ENCODE data around the gene DHX9.
A peak's percentile ranks its signal among the peaks of the same experiment; 100 is the strongest.

DHX9 gene

DNA sequence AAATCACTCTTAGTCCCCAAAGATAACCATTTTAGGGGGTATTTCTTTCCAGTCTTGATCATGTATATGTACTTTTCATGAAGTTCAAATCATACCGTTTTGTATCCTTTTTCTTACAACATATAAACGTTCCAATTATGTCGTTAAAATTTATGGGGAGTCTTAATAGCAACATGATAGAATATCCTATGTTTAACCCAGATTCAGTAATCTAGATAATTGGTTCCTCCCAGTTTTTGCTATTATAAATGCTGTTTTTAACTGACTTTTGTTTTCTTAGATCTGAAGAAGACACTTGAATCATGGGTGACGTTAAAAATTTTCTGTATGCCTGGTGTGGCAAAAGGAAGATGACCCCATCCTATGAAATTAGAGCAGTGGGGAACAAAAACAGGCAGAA is 3.1 kb downstream of the DHX9 start:
- 0 out of 2 replicates have a peak, but pooled peaks cover 4% of the 10 kb centered on the region for H3F3A ChIP-seq (ENCODE audit: control insufficient read depth, insufficient read depth)
- no peak overlapping the region for H3K27ac ChIP-seq (ENCODE audit: low read depth, low read length)
- TF ChIP-seq, protein P1, sequence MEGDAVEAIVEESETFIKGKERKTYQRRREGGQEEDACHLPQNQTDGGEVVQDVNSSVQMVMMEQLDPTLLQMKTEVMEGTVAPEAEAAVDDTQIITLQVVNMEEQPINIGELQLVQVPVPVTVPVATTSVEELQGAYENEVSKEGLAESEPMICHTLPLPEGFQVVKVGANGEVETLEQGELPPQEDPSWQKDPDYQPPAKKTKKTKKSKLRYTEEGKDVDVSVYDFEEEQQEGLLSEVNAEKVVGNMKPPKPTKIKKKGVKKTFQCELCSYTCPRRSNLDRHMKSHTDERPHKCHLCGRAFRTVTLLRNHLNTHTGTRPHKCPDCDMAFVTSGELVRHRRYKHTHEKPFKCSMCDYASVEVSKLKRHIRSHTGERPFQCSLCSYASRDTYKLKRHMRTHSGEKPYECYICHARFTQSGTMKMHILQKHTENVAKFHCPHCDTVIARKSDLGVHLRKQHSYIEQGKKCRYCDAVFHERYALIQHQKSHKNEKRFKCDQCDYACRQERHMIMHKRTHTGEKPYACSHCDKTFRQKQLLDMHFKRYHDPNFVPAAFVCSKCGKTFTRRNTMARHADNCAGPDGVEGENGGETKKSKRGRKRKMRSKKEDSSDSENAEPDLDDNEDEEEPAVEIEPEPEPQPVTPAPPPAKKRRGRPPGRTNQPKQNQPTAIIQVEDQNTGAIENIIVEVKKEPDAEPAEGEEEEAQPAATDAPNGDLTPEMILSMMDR (IDR thresholded peaks at IDR 0.05; ENCODE audit: low read depth, low read length, poor library complexity, severe bottlenecking): no peak
- no peak for TF ChIP-seq EZH2phosphoT487 (IDR thresholded peaks at IDR 0.05; ENCODE audit: borderline replicate concordance, low read length)
- peaks cover 52% of the 10 kb centered on the region for H4K20me1 ChIP-seq (ENCODE audit: control insufficient read depth, insufficient read depth, low read depth, low read length)
- no peaks in the 10 kb centered on the region for H3K9me2 ChIP-seq (replicated peaks; ENCODE audit: control insufficient read depth, low read length)
- H3K27me3 ChIP-seq (ENCODE audit: control insufficient read depth, low read length): no peaks in the 10 kb centered on the region
- H3K4me1 ChIP-seq (ENCODE audit: control insufficient read depth, low read length): peaks cover 27% of the 10 kb centered on the region
- H3K4me3 ChIP-seq (ENCODE audit: low read length): peak overlapping the region; percentile 82
- H3K36me3 ChIP-seq (ENCODE audit: control insufficient read depth, low read length): peaks cover 78% of the 10 kb centered on the region
- peak overlapping the region; percentile 89 for H3K4me2 ChIP-seq (ENCODE audit: low read length)
- H3K9me3 ChIP-seq (ENCODE audit: control insufficient read depth, insufficient read depth, low read length): no peaks in the 10 kb centered on the region
- H3K79me2 ChIP-seq (ENCODE audit: control insufficient read depth, low read length): peaks cover 81% of the 10 kb centered on the region

DNA sequence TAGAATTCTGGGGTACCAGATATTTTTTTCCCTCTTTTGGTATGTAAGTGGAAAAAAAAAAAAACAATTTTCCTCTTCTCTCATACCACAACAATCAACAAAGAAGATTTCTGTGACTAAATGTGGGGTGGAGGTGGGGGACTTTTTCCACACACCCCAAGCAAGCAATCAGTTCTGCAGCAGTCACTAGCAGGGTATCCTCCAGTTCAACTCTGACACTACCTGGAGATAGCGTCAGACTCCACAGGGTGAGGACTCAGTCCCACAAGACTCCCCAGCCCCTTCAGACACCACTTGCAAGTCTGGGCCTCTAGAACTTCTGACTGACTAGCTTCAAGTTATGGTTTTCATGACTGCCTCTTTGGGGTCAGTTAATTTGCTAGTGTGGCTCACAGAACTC is 6.2 kb downstream of the DHX9 start:
- peaks cover 7% of the 10 kb centered on the region; the same call in 1 of the 2 replicates for H3F3A ChIP-seq (ENCODE audit: control insufficient read depth, insufficient read depth)
- H3K36me3 ChIP-seq (ENCODE audit: control insufficient read depth, low read length): peaks cover 99% of the 10 kb centered on the region
- peaks cover 23% of the 10 kb centered on the region for H3K4me1 ChIP-seq (ENCODE audit: control insufficient read depth, low read length)
- H3K4me3 ChIP-seq (ENCODE audit: low read length): no peak overlapping the region
- peaks cover 100% of the 10 kb centered on the region for H3K79me2 ChIP-seq (ENCODE audit: control insufficient read depth, low read length)
- no peak overlapping the region for H3K4me2 ChIP-seq (ENCODE audit: low read length)
- H3K27ac ChIP-seq (ENCODE audit: low read depth, low read length): no peak overlapping the region
- H3K9me3 ChIP-seq (ENCODE audit: control insufficient read depth, insufficient read depth, low read length): no peaks in the 10 kb centered on the region
- TF ChIP-seq EZH2phosphoT487 (IDR thresholded peaks at IDR 0.05; ENCODE audit: borderline replicate concordance, low read length): no peak
- TF ChIP-seq, protein P1 (IDR thresholded peaks at IDR 0.05; ENCODE audit: low read depth, low read length, poor library complexity, severe bottlenecking): no peak
- H3K9me2 ChIP-seq (replicated peaks; ENCODE audit: control insufficient read depth, low read length): no peaks in the 10 kb centered on the region
- no peaks in the 10 kb centered on the region for H3K27me3 ChIP-seq (ENCODE audit: control insufficient read depth, low read length)
- H4K20me1 ChIP-seq (ENCODE audit: control insufficient read depth, insufficient read depth, low read depth, low read length): peaks cover 55% of the 10 kb centered on the region

DNA sequence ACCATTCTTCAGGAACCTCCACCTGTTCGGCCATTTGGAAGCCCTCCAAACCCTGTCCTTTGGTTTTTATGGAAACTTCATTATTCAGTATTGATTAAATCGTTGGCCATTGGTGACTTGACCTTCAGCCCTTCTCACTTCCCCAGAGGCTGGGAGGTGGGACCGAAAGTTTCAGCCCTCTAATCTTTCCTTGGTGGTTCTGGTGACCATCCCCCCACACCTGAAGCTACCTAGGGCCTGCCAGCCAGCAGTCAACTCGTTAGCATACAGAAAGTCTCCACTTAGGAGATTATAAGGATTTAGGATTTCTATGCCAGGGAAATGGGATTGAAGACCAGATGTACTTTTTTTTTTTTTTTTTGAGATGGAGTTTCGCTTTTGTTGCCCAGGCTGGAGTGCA is 6.7 kb downstream of the DHX9 start:
- Histone ChIP-seq H3K27ac (ENCODE audit: low read depth, low read length) (no peak overlapping the region), H3F3A (ENCODE audit: control insufficient read depth, insufficient read depth) (peaks cover 7% of the 10 kb centered on the region; the same call in 1 of the 2 replicates), H3K79me2 (ENCODE audit: control insufficient read depth, low read length) (peaks cover 100% of the 10 kb centered on the region), H3K36me3 (ENCODE audit: control insufficient read depth, low read length) (peaks cover 99% of the 10 kb centered on the region), H3K4me3 (ENCODE audit: low read length) (no peak overlapping the region), H3K27me3 (ENCODE audit: control insufficient read depth, low read length) (no peaks in the 10 kb centered on the region), H3K4me1 (ENCODE audit: control insufficient read depth, low read length) (peaks cover 20% of the 10 kb centered on the region), H3K9me2 (replicated peaks; ENCODE audit: control insufficient read depth, low read length) (no peaks in the 10 kb centered on the region), H3K9me3 (ENCODE audit: control insufficient read depth, insufficient read depth, low read length) (no peaks in the 10 kb centered on the region), H3K4me2 (ENCODE audit: low read length) (no peak overlapping the region), H4K20me1 (ENCODE audit: control insufficient read depth, insufficient read depth, low read depth, low read length) (peaks cover 53% of the 10 kb centered on the region)
- no peak for TF ChIP-seq EZH2phosphoT487 (IDR thresholded peaks at IDR 0.05; ENCODE audit: borderline replicate concordance, low read length)
- TF ChIP-seq, protein P1 (IDR thresholded peaks at IDR 0.05; ENCODE audit: low read depth, low read length, poor library complexity, severe bottlenecking): no peak

All from DOHH2 (cell line).